Hematopoietic multipotent progenitor cell treated with erythropoietin and hydrocortisone succinate and interleukin-3 and kit ligand, for 6 days (in vitro differentiated cells): ENCODE data around the gene MICAL3.
"Not testable (repeated sequence)": the region's sequence is repeated elsewhere in the genome, so short reads cannot be mapped to it uniquely, and the experiment has no call there.

ENCODE experiments used
- DNase-seq: peaks from one replicate; pipeline ENCODE4 v3.0.0-alpha.2; 2015

MICAL3 gene, protein sequence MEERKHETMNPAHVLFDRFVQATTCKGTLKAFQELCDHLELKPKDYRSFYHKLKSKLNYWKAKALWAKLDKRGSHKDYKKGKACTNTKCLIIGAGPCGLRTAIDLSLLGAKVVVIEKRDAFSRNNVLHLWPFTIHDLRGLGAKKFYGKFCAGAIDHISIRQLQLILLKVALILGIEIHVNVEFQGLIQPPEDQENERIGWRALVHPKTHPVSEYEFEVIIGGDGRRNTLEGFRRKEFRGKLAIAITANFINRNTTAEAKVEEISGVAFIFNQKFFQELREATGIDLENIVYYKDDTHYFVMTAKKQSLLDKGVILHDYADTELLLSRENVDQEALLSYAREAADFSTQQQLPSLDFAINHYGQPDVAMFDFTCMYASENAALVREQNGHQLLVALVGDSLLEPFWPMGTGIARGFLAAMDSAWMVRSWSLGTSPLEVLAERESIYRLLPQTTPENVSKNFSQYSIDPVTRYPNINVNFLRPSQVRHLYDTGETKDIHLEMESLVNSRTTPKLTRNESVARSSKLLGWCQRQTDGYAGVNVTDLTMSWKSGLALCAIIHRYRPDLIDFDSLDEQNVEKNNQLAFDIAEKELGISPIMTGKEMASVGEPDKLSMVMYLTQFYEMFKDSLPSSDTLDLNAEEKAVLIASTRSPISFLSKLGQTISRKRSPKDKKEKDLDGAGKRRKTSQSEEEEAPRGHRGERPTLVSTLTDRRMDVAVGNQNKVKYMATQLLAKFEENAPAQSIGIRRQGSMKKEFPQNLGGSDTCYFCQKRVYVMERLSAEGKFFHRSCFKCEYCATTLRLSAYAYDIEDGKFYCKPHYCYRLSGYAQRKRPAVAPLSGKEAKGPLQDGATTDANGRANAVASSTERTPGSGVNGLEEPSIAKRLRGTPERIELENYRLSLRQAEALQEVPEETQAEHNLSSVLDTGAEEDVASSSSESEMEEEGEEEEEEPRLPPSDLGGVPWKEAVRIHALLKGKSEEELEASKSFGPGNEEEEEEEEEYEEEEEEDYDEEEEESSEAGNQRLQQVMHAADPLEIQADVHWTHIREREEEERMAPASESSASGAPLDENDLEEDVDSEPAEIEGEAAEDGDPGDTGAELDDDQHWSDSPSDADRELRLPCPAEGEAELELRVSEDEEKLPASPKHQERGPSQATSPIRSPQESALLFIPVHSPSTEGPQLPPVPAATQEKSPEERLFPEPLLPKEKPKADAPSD (N-terminal part only)

DNA sequence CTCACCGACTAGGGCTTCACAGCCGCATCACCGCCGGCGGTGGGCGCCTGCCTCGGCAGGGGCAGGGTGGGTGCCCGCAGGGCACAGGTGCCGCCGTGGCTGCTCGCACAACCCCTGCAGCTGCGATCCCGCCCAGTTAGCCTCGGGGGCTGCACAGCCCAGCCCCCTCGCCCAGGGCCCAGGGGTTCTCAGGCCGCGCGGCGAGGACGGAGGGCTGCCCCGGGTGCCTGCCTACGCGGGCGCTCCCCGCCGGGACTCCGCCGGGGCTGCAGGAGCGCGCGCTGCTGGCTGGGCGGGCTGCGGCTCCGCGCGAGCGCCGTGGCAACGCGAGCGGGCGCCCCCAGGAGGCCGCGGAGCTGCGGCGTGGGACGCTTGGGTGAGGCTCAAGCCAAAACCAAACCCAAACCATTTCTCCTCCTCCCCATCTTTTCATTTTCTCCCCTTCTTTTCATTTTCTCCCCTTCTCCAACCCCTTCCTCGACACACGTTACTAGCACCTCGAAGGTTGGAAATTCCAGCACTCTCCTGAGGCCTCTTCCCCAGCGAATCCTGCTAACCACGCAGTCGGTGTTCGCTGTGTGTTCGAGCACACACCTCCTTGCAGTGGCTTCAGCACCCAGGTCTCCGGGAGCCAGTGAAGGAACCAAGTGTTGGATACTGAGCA lies at the start of gene MICAL3:
Gene MICAL3, minus strand, starts transcription at position 286 of the 664 bp plus-strand sequence. CDS start 117,749 bp downstream, outside the sequence.
- DNase-seq, result peak; percentile 77

DNA sequence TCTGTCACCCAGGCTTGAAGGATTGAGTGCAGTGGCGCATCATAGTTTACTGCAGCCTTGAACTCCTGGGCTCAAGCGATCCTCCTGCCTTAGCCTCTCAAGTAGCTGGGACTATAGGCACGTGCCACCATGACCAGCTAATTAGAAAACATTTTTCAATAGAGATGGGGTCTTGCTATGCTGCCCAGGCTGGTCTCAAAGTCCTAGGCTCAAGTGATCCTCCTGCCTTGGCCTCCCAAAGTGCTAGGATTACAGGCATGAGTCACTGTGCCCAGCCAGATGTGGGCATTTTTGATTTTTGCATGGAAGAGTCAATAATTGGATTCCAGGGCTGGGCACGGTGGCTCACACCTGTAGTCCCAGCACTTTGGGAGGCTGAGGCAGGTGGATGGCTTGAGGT lies 49.6 kb upstream of the MICAL3 start:
- DNase-seq, result not testable (repeated sequence)

DNA sequence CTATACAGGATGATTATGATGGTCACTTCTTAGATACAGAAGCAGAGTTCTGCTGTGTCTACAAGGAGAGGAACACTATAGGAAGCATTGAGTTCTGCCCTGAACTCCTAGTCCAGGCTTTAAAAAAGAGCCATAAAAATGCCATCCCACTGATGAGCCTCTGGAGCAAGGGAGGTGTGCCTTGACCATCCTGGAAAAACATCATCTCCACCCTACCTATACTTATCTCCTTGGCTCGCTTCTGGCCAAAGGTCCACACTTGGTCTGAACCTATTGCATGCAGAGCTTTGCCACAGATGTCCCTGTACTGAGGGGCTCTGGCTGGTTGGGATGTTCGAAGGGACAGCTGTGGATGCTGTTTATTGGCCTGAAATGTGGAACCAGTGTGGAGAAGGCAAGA lies 49.1 kb upstream of the MICAL3 start:
- no peak for DNase-seq

DNA sequence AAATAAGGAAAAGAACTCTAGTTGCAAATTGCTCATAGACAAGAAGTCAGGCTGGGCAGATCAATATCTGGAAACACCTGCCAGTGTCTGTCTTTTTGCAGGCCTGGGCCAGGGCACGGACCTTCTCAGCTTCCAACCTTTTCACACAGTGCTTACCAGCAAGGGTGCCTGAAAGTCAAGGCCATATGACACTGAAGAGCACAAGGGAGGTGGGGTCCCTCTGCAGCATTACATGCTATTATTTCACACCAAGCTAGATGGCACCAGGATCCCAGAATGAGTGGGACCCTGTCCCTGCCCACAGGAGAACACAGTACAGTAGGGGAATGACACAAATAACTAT lies 47.6 kb upstream of the MICAL3 start:
- DNase-seq, result no peak

DNA sequence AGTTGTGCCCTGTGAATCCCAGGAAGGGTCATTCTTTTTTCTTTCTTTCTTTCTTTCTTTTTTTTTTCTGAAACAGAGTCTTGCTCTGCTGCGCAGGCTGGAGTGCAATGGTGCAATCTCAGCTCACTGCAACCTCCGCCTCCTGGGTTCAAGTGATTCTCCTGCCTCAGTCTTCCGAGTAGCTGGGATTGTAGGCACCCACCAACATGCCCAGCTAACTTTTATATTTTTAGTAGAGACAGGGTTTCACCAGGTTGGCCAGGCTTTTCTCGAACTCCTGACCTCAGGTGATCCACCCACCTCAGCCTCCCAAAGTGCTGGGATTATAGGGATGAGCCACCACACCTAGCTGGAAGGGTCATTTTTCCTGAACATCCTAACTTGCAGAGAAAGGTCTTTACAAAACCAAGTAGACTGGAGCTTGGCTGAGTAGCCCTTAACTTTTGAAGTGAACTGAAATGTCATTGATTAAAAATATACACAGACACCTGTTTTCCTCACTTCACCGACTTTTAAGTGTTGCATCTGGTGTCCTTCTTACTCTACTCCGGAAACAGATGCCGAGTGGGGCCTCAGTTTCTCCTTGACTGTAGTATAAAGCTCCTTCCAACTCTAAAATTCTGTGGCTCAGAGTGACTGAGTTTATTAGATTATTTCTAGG lies 47.1 kb upstream of the MICAL3 start:
- not testable (repeated sequence) for DNase-seq

DNA sequence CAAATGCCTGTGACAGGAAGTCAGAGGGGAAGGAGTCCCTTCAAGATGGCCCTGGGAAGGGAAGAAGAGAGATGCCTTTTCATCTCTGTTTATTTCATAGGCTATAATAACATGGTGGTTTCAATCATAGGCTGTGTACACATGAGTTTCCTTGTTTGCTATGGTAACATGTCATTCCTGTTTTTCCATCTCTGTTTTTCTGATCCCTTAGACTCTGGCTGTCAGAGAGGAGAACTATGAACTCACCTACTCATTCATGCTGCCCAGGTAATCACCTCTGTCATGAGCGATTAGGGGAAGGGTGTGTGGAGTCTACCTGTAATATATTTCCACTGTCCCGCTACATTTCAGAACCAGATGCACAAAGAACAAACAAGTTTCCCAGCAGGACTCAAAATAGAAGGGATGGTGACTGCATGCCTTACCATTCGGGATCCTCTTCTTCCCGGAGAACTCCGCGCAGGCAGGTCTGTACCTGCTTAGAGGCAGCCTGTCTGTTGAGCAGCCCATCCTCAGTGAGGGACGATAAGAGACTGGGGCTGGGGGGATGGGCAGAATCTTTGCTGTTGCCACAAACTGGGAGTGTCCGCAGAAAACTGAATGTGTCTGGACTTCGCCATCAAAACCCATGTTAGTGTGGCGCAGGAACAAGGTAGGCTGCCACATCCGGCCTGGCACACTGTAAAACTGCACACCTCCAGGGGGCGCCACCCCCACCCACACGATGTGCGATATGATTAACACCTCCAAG lies 46.4 kb upstream of the MICAL3 start:
- DNase-seq, result no peak

DNA sequence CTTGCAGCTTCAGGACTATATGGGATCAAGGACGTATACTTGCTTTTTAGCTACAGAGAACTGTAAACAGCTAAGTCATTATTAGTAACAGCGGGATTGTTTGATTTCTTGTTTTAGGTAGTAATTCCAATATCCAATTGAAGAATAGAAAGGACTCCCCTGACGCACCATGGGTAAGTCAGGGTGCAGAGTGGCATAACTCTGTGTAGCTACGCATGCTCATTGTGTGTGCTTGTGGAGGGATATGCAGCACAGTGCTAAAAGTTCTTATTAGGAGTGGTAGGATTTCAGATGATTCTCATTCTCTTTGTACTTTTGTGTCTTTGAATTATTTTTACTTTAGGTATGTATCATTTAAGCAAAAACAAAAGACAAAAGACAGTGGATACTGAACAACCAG lies 45.7 kb upstream of the MICAL3 start:
- no peak for DNase-seq

DNA sequence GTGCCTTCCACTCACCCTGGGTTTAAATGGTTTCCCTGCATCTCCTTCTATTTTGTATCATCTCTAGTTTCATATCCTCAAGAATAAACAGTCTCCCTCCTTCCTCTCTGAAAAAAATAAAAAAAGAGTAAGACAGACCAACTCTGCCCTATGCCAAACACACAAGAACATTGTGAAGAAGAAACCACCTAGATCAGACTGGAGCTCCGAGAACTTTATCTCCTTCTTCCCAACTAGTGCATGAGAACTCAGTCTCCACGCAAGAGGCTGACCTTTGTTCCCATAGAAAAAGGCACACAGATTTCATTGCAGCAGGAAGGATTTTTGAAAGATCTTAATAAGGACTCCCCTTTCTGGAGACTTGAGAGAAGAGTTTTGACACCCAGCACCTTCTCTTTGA lies 44.7 kb upstream of the MICAL3 start:
- no peak for DNase-seq

DNA sequence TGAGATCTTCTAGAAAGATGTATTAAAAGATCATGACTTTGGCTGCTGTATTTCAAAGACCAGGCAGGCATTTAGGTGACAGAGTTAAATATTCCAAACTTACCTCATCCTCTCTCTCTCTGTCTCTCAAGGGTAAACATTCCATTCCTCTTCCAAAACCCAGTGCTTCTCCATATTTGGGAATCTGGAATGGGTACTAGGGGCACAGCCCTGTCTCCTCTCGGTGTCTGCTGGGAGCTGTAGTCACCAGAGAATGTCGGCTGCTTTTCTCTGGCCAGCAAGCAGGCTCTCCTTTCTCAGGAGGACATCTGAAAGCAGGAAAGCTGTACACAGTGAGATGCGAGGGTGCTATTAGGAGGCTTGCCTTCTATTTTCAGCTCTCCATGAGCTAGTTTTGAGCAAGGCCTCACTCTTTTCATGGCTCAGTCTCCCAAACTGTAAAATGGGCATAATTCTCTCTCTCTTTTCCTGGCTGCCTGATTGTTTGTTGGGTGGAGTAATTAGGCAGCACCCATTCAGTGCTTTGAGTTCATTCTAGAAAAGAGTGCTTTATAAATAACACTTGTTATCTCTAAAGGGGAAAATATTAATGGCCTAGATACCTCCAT lies 44.1 kb upstream of the MICAL3 start:
- DNase-seq, result no peak

DNA sequence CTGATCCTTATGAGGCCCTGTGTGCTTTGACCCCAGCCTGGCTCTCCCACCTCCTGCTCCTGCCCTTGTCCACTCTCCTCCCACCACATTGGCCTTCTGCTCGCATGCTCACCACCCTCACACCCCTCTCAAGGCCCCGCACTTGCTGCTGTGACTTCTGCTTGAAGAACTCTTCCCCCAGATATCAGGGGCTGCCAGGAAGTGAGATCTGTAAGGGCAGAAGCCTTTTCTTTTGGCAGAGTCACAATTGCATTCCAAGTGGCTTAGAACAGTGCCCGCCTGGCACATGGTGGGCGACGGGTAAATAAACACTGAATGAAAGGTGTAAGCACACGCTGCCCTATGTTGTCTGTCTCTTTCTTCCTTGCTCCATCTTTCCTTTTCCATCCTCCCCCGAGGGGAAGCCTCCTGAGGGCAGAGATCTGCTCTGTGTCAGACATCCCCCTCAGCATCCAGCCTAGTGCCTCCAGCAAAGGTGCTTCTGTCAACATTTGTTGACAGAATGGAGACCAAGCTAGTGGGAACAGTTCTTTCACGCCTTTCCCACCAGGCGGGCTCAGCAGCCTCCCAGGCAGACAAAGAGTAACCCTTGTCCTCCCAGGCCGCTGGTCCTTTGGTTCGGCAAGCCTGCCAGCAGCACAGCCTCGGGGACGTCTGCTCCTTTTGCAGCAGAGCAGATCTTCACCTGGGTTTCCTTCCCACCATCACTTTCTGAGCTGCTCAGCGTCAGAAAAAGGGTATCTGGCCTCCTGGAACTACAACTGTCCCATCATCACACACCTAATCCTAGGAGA lies 43.4 kb upstream of the MICAL3 start:
- no peak for DNase-seq

DNA sequence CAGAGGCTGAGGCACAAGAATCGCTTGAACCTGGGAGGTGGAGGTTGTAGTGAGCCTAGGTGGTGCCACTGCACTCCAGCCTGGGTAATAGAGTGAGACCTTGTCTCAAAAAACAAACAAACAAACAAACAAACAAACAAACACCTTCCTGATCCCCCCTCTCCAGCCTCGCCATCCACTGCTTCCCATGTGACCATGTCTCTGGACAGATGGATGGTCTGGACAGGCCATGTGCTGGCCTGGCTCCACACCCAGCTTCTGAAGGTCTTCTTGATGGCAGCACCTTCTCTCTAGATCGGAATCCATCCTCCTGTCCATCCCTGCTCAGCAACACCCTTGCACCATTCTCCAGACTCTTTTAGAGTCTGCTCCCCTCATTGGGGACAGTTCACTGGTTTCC lies 42.8 kb upstream of the MICAL3 start:
- DNase-seq, result no peak

DNA sequence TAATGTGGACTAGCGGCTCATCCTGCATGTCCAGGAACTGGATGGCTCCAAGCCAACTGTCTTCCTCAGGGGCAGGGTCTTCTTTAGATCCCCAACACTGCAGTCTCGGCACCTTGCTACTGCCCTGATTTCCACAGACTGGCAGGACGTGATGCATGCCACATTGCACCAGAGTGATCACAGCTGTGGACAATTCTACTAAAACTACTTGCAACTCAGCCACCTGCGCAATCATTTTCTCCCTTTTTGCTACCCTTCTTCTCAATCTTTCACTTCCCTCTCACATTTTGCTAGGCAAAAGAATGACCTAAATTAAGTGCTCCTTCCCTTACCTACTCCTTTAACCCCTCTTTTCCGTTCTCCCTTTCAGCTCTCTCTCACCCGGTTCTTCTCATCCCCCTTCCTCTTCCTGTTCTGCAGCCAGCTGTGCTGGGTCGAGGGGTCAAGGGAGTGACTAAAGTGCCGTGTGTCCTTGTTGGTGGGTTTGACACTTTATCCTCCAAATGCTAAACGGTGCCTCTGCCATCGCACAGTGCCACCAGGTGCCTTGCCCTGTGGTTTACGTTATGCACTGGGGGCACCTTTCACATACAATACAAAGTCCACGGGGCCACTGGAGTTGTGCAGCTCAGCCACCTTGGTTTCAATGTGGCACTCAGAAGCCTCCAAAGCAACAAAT lies 42.0 kb upstream of the MICAL3 start:
- no peak for DNase-seq

DNA sequence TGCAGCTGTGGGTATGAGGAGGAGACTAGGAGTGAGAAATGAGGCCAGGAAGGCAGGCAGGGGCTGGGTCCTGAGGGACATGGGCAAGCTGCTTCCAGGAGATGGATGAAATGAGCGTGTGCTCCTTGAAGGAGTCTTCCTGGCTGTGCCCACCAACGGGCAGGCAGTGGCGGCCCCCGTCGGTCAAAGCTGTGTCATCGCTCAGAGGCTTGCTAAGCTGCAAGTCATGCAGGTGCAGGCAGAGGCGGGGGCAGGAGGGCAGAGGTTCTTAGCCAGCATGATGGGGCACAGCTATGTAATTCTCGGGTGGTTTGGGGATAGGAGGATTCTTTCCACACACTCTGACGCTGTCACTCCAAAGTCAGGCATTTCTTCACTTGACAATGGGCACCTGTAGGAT lies 40.9 kb upstream of the MICAL3 start:
- DNase-seq, result peak; percentile 15

DNA sequence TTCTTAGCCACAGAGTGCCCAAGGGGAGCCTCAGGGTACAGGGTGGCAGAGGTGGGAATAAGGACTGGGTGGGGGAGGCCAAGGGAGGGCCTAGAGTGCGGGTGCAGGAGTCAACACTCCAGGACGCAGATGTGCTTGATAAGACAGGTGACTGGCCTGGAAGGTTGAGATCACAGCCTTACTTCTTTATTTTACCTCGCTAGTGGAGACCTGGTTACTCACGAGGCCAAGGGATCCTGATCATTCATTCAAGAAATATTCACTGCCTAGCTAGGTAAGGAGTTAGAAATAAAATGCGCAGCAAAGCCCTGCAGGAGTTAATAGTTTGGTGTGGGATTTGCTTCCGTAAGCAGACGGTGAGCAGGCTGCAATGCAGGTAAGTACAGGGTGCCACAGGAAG lies 40.3 kb upstream of the MICAL3 start:
- no peak for DNase-seq

DNA sequence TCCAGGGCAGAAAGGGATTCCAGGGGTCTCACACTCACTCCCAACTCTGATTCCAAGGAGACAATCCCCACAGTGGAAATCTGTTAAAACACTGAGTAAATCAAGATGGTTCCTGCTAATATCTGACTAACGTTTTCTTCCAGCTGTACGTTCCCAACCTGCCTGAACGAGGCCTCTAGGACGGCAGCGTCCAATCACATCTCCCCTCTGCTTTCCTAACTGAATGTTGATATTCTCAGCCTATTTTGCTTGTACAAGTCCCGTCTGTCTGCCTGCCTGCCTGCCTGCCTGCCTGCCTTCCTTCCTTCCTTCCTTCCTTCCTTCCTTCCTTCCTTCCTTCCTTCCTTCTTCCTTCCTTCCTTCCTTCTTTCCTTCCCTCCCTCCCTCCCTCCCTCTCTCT lies 39.4 kb upstream of the MICAL3 start:
- not testable (repeated sequence) for DNase-seq

DNA sequence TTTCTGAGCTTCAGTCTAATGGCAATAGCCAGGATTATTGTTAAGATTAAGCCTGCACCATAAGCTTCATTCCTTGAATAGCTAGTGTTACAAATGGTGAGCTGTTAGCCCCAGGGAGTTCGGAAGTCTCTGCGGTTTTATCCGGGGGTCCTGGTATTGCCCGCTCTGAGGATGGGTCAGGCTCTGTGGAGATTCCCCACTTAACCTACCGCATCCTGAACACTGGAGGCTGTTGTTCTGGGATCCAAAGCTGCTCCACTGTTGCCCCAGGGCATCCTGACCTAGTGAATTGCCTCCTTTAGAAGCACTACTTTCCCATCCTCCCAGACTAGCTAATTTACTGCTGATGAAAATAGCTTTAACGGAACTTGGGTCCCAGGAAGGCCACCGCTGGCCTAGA lies 38.9 kb upstream of the MICAL3 start:
- DNase-seq, result no peak

DNA sequence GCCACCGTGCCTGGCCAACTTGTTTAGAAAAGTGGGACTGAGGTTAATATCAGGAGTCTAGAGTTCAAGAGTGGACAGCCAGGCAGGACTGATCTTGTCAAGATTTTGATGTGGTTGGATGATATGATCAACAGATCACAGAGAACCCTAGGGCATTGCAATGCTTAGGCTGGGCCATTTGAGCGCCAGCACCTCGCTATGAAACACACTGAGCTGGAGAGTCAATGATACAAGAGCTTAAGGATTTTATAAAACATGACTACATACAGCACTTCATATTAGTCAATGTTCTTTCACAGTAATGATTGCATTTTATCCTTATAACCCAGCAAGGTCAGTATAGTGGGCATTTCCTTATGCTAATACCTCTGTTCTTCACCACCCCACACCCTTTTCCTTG lies 38.1 kb upstream of the MICAL3 start:
- DNase-seq, result no peak

DNA sequence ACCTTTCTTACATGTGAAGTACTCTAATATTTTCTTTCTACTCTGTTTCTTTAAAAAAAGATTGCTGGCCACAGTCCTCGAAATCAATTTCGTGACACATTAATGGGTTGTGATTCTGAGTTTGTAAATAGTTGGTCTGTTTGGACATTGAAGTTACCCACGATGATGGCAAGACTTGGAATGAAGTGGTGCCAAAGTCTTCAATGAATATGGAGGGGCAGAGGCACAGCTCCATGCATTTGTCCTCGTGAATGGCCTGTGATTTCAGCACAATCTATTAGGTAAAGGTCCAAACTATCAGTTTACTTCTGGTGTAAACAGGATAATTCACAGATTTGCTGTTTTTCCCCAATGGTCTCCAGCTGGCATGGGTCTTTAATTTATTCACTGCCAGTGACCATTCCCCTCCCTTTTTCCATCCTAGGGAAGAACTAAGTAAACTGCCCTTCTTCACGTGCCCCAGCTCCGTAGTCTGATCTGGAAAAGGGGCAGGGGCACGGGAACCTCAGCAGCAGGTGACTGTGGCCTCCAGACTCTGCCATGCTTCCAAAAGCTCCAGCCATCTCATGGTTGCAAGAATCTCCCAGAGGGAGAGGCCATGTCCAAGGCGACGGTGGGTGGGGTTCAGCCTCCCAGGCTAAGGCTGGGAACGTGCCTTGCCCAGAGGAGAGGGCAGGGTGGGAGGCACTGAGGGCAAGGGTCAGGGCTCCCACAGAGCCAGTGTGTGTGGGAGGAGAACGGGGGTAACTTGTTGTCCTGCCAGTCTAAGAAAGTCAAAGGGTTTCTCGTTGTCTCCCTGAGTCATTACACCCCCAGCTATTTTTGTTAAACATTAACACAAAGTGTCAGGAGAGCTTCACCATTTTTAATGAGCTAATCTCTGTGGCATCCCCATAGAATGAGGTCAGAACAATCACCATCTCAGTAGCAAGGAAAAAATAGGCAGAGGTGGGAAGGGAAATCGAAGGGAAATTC lies 36.6 kb upstream of the MICAL3 start:
- DNase-seq, result no peak
